IgD-negative memory B cell (primary cell): ENCODE results near the gene RTN3. TPM values are rescaled to one million over a fixed set of nuclear protein-coding genes. Genes with fewer than 3 reads are reported as not detected.
"Not testable (repeated sequence)": the region's sequence is repeated elsewhere in the genome, so short reads cannot be mapped to it uniquely, and the experiment has no call there.

Experiments used
- H3K27ac Mint-ChIP-seq, 3 donors: one replicate each; pipeline ENCODE4 v1.8.0; 2020 to 2022; ENCODE audit warnings: mild to moderate bottlenecking in 3 of 3, mixed read lengths in 3 of 3, moderate library complexity in 1 of 3
- H3K27me3 Mint-ChIP-seq: one replicate; pipeline ENCODE4 v1.8.0; 2021; ENCODE audit warnings: mixed read lengths
- H3K36me3 Mint-ChIP-seq: one replicate; pipeline ENCODE4 v1.8.0; 2020; ENCODE audit warnings: mild to moderate bottlenecking, mixed read lengths
- H3K4me1 Mint-ChIP-seq, 3 donors: one replicate each; pipeline ENCODE4 v1.8.0; 2020 to 2022; ENCODE audit warnings: mixed read lengths in 3 of 3, mild to moderate bottlenecking in 1 of 3
- H3K4me3 Mint-ChIP-seq, 4 donors: one replicate each; pipeline ENCODE4 v1.8.0; 2020 to 2022; ENCODE audit warnings: mild to moderate bottlenecking in 4 of 4, mixed read lengths in 4 of 4, moderate library complexity in 3 of 4
- H3K9me3 Mint-ChIP-seq, 3 donors: one replicate each; pipeline ENCODE4 v1.8.0; 2020 to 2021; ENCODE audit warnings: mixed read lengths in 3 of 3, mild to moderate bottlenecking in 1 of 3
- polyA plus RNA-seq: library from polyadenylated mRNA; unstranded; fragments of 300-500 nt; fragmentation: Illumina TruSeq; gene quantifications from one replicate; pipeline ENCODE4 v1.2.3, GENCODE V29; 2021

RTN3 gene
- polyA plus RNA-seq, 1 donor from 2014 or later = 27.1 TPM

- no peaks in the 10 kb centered on the region for H3K36me3 Mint-ChIP-seq
Measured at GRCh38 chr11:63765688-63766241, 84.5 kb downstream of the RTN3 start.

GRCh38 chr11:63766531-63767235 lies 85.4 kb downstream of the RTN3 start:
- H3K36me3 Mint-ChIP-seq = peaks cover 2% of the 10 kb centered on the region
- H3K27ac Mint-ChIP-seq = peak overlapping the region in 1 of 3 donors; percentile 90
- no peaks in the 10 kb centered on the region for H3K9me3 Mint-ChIP-seq
- peaks cover 1 to 9% (median 5%) of the 10 kb centered on the region in 3 donors for H3K4me1 Mint-ChIP-seq
- peak overlapping the region in 3 of 4 donors; percentile 88 to 98 (median 89) for H3K4me3 Mint-ChIP-seq
- H3K27me3 Mint-ChIP-seq = peaks cover 2% of the 10 kb centered on the region

More at GRCh38 chr11:63765688-63766241, 84.5 kb downstream of the RTN3 start:
- Mint-ChIP-seq H3K4me3 (peak overlapping the region in 2 of 4 donors; percentile 43 to 98), H3K27me3 (peaks cover 2% of the 10 kb centered on the region), H3K4me1 (peaks cover 1 to 9% (median 5%) of the 10 kb centered on the region in 3 donors), H3K27ac (no peak overlapping the region), H3K9me3 (no peaks in the 10 kb centered on the region)

GRCh38 chr11:63767267-63767564 lies 85.9 kb downstream of the RTN3 start:
- Mint-ChIP-seq H3K9me3 (no peaks in the 10 kb centered on the region), H3K4me3 (peak overlapping the region; percentile 88 to 99 (median 94)), H3K4me1 (peaks cover 1 to 9% (median 5%) of the 10 kb centered on the region in 3 donors), H3K27ac (peak overlapping the region; percentile 80 to 90 (median 88)), H3K36me3 (peaks cover 2% of the 10 kb centered on the region), H3K27me3 (peaks cover 2% of the 10 kb centered on the region)

- Mint-ChIP-seq H3K27ac (peak overlapping the region; percentile 80 to 90 (median 88)), H3K4me1 (peaks cover 1 to 9% (median 5%) of the 10 kb centered on the region in 3 donors), H3K36me3 (peaks cover 2% of the 10 kb centered on the region), H3K4me3 (peak overlapping the region; percentile 88 to 99 (median 94)), H3K9me3 (no peaks in the 10 kb centered on the region), H3K27me3 (peaks cover 2% of the 10 kb centered on the region)
Measured at GRCh38 chr11:63767565-63768236, 86.4 kb downstream of the RTN3 start.

- Mint-ChIP-seq H3K9me3 (no peaks in the 10 kb centered on the region), H3K4me3 (peak within 1 kb of the TSS; percentile 88 to 99 (median 94)), H3K27ac (peak within 1 kb of the TSS; percentile 59 to 90 (median 88)), H3K36me3 (peaks cover 2% of the 10 kb centered on the region), H3K27me3 (peaks cover 2% of the 10 kb centered on the region), H3K4me1 (peaks cover 1 to 9% (median 5%) of the 10 kb centered on the region in 3 donors)
Measured at GRCh38 chr11:63768237-63769041, 87.1 kb downstream of the RTN3 start, which contains the start of gene ZFTA. Gene ZFTA, minus strand, starts transcription at chr11:63768775. Its CDS starts 153 bp downstream, at chr11:63768622.

GRCh38 chr11:63769042-63769713 lies 87.9 kb downstream of the RTN3 start:
- Mint-ChIP-seq H3K4me3 (peak overlapping the region in 2 of 4 donors; percentile 12 to 60), H3K27ac (no peak overlapping the region), H3K36me3 (peaks cover 2% of the 10 kb centered on the region), H3K9me3 (no peaks in the 10 kb centered on the region), H3K27me3 (peaks cover 2% of the 10 kb centered on the region), H3K4me1 (peaks cover 1 to 9% (median 5%) of the 10 kb centered on the region in 3 donors)

GRCh38 chr11:63769714-63770455 lies 88.6 kb downstream of the RTN3 start:
- Mint-ChIP-seq H3K27me3 (peaks cover 2% of the 10 kb centered on the region), H3K4me3 (peak overlapping the region; percentile 70 to 86 (median 78)), H3K36me3 (peaks cover 2% of the 10 kb centered on the region), H3K27ac (peak overlapping the region in 1 of 3 donors; percentile 56), H3K9me3 (no peaks in the 10 kb centered on the region), H3K4me1 (peaks cover 1 to 9% (median 5%) of the 10 kb centered on the region in 3 donors)

GRCh38 chr11:63770763-63771162 lies 89.5 kb downstream of the RTN3 start:
- Mint-ChIP-seq H3K27me3 (peaks cover 2% of the 10 kb centered on the region), H3K9me3 (no peaks in the 10 kb centered on the region), H3K4me1 (peaks cover 1 to 9% (median 5%) of the 10 kb centered on the region in 3 donors), H3K36me3 (peaks cover 2% of the 10 kb centered on the region), H3K27ac (peak overlapping the region in 1 of 3 donors; percentile 62), H3K4me3 (peak overlapping the region in 2 of 4 donors; percentile 25 to 86)

GRCh38 chr11:63771741-63772318 lies 90.5 kb downstream of the RTN3 start:
- not testable (repeated sequence) for H3K9me3 Mint-ChIP-seq, H3K4me3 Mint-ChIP-seq, H3K27me3 Mint-ChIP-seq, H3K36me3 Mint-ChIP-seq, H3K4me1 Mint-ChIP-seq
- H3K27ac Mint-ChIP-seq = peak overlapping the region in 1 of 3 donors; percentile 67

GRCh38 chr11:63775191-63775590 lies 93.9 kb downstream of the RTN3 start:
- peaks cover 5% of the 10 kb centered on the region for H3K27me3 Mint-ChIP-seq
- H3K4me3 Mint-ChIP-seq = no peak overlapping the region
- no peaks in the 10 kb centered on the region for H3K9me3 Mint-ChIP-seq
- H3K36me3 Mint-ChIP-seq = peaks cover 2% of the 10 kb centered on the region
- no peaks in the 10 kb centered on the region for H3K4me1 Mint-ChIP-seq
- no peak overlapping the region for H3K27ac Mint-ChIP-seq

GRCh38 chr11:63779039-63779438 lies 97.7 kb downstream of the RTN3 start:
- Mint-ChIP-seq H3K9me3 (no peaks in the 10 kb centered on the region), H3K4me1 (no peaks in the 10 kb centered on the region), H3K27ac (no peak overlapping the region), H3K27me3 (peaks cover 4% of the 10 kb centered on the region), H3K4me3 (no peak overlapping the region), H3K36me3 (no peaks in the 10 kb centered on the region)

- H3K4me1 Mint-ChIP-seq = peaks cover 2 to 9% (median 7%) of the 10 kb centered on the region in 3 donors
- no peaks in the 10 kb centered on the region for H3K9me3 Mint-ChIP-seq
- no peak overlapping the region for H3K4me3 Mint-ChIP-seq
- peak overlapping the region in 1 of 3 donors; percentile 43 for H3K27ac Mint-ChIP-seq
- no peaks in the 10 kb centered on the region for H3K36me3 Mint-ChIP-seq
- H3K27me3 Mint-ChIP-seq = peaks cover 5% of the 10 kb centered on the region
Measured at GRCh38 chr11:63782749-63783148, 101.4 kb downstream of the RTN3 start.

- H3K4me1 Mint-ChIP-seq = peaks cover 2 to 9% (median 7%) of the 10 kb centered on the region in 3 donors
- H3K4me3 Mint-ChIP-seq = no peak overlapping the region
- no peaks in the 10 kb centered on the region for H3K9me3 Mint-ChIP-seq
- H3K27me3 Mint-ChIP-seq = peaks cover 2% of the 10 kb centered on the region
- H3K27ac Mint-ChIP-seq = no peak overlapping the region
- H3K36me3 Mint-ChIP-seq = no peaks in the 10 kb centered on the region
Measured at GRCh38 chr11:63783925-63784592, 102.8 kb downstream of the RTN3 start.
